Activated CD4-positive, CD25-positive, alpha-beta regulatory T cell treated with anti-CD3 and anti-CD28 coated beads, Interleukin-2, amount 50 U/mL, for 16 hours (primary cell): ENCODE results near the gene C6orf47.

Source experiments
- DNase-seq: peaks from one replicate; pipeline ENCODE4 v3.0.0-alpha.2; 2020; ENCODE audit warnings: low read depth, low spot score

The C6orf47 gene

GRCh38 chr6:31614684-31615578, 45.6 kb downstream of the C6orf47 start, which contains the start of gene AIF1:
Gene AIF1 (plus strand): TSS chr6:31615234. CDS start chr6:31615330, 96 bp downstream.
- no peak for DNase-seq

- no peak for DNase-seq
Observed at GRCh38 chr6:31614075-31614619, 46.4 kb downstream of the C6orf47 start.

GRCh38 chr6:31610968-31611367, 49.6 kb downstream of the C6orf47 start:
- DNase-seq = no peak

GRCh38 chr6:31609519-31610406, 50.8 kb downstream of the C6orf47 start:
- no peak for DNase-seq
